Upper lobe of right lung (tissue), 1 donor: ENCODE measurements around the gene VKORC1L1. TPM values are rescaled to one million over a fixed set of nuclear protein-coding genes. Genes with fewer than 3 reads are reported as not detected.
"Not testable (repeated sequence)": the region's sequence is repeated elsewhere in the genome, so short reads cannot be mapped to it uniquely, and the experiment has no call there.

Experiments
- ATAC-seq: fragments of 200-7000 bp; cut with Tn5 transposase; one replicate; pipeline ENCODE4 v1.9.1; 2020; ENCODE audit warnings: mild to moderate bottlenecking, moderate library complexity
- DNase-seq: peaks from one replicate; pipeline ENCODE4 v3.0.0-alpha.2; 2020
- H3K27ac ChIP-seq: fragments of 200-600 bp; one replicate; pipeline ENCODE4 v1.8.0; 2022
- H3K27me3 ChIP-seq: fragments of 200-600 bp; one replicate; pipeline ENCODE4 v1.8.0; 2022; ENCODE audit warnings: mild to moderate bottlenecking
- H3K36me3 ChIP-seq: fragments of 200-600 bp; one replicate; pipeline ENCODE4 v1.8.0; 2022
- H3K4me1 ChIP-seq: fragments of 200-600 bp; one replicate; pipeline ENCODE4 v1.8.0; 2022
- H3K4me3 ChIP-seq: fragments of 200-600 bp; one replicate; pipeline ENCODE4 v1.8.0; 2022; ENCODE audit warnings: mild to moderate bottlenecking
- H3K9me3 ChIP-seq: fragments of 200-600 bp; one replicate; pipeline ENCODE4 v1.8.0; 2022
- intact Hi-C: fragments of 100-400 bp; cut with DNase I; formaldehyde crosslinking; loops from one replicate; pipeline ENCODE4 v1.11.0; 2022
- long read RNA-seq: library from polyadenylated mRNA; unstranded; transcript quantifications from one replicate; pipeline ENCODE4 v2.0.0, GENCODE V29; 2021
- total RNA-seq: library from RNA; stranded (reverse); fragmentation: NEBNext Ultra II Directional; extraction: Animal tissue kit (Norgen Biotek cat#: 25700); gene quantifications from one replicate; pipeline ENCODE4 v1.2.1, GENCODE V29; 2021
- TF ChIP-seq, protein P1 (sequence below): fragments of 200-600 bp; IDR thresholded peaks from one replicate; pipeline ENCODE4 v1.8.0; 2022; ENCODE audit warnings: antibody characterized with exemption
- donor health status: DM: no; HTN: yes; CAD: no; lungs with severe emphysema.

VKORC1L1 gene
- total RNA-seq: 45.2 TPM
- long read RNA-seq, full-length matches to known transcripts: 95 of 117 reads
- long read RNA-seq, partial matches to known transcripts: 1 of 117 reads
- long read RNA-seq, other reads (novel, unspliced or antisense): 21 of 117 reads

DNA sequence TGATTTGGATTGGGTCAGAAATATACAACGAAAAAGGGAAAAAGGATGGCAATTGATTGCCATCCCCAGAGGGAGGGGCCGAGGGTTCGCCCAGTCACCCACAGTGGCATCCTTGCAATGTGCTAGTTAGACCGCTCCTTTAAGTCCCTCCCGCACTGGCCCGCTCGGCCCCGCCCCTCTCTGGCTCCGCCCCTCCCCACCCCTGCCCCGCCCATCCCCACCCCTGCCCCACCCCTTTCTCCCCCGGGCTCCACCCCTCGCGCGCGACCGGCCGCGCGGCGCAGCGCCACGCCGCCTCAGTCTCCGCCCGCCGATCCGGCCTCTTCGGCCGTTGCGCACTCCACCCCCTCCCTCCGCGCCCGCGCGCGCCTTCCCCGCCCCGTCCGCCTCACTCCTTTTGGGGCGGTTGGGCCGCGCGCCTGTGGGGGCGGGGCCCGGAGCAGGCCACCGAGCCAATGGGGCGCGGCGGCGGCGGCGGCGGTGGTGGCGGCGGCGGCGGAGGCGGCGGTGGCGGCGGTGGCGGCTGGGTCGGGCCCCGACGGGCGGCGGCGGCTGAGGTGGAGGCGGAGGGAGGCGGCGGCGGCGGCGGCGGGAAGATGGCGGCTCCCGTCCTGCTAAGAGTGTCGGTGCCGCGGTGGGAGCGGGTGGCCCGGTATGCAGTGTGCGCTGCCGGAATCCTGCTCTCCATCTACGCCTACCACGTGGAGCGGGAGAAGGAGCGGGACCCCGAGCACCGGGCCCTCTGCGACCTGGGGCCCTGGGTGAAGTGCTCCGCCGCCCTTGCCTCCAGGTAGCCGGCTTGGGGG is at the start of gene VKORC1L1:
Gene VKORC1L1 (plus strand): TSS at position 299 of the 806 bp plus-strand sequence. CDS start 298 bp downstream, at position 597.
- Histone ChIP-seq H3K9me3 (no peaks in the 10 kb centered on the region), H3K27ac (peak within 1 kb of the TSS; percentile 84), H3K4me1 (peaks cover 17% of the 10 kb centered on the region), H3K4me3 (peak within 1 kb of the TSS; percentile 67), H3K36me3 (no peaks in the 10 kb centered on the region), H3K27me3 (no peaks in the 10 kb centered on the region)
- ATAC-seq: peak; percentile 97
- intact Hi-C loops: no loop called here
- TF ChIP-seq, protein P1, sequence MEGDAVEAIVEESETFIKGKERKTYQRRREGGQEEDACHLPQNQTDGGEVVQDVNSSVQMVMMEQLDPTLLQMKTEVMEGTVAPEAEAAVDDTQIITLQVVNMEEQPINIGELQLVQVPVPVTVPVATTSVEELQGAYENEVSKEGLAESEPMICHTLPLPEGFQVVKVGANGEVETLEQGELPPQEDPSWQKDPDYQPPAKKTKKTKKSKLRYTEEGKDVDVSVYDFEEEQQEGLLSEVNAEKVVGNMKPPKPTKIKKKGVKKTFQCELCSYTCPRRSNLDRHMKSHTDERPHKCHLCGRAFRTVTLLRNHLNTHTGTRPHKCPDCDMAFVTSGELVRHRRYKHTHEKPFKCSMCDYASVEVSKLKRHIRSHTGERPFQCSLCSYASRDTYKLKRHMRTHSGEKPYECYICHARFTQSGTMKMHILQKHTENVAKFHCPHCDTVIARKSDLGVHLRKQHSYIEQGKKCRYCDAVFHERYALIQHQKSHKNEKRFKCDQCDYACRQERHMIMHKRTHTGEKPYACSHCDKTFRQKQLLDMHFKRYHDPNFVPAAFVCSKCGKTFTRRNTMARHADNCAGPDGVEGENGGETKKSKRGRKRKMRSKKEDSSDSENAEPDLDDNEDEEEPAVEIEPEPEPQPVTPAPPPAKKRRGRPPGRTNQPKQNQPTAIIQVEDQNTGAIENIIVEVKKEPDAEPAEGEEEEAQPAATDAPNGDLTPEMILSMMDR: no peak
- DNase-seq: peak; percentile 99

DNA sequence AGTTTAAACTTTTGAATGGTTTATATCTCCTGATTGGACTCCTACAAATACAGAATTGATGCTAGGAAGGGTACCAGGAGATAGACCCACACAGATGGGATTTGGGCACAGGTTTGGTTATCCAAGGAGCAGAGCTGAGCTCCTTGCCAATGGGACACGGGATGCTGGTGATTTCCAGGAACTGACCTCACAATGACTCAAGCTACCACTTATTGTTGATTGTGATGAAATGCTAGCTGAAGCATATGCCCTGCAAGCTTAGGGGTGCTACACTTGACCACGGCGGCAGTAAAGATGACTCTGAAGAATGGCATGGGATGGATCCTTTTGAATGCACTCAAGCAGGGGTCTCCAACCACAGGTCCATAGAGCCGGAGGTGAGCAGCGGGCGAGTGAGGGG is 45.5 kb upstream of the VKORC1L1 start:
- Histone ChIP-seq H3K36me3 (no peaks in the 10 kb centered on the region), H3K9me3 (no peaks in the 10 kb centered on the region), H3K4me1 (no peaks in the 10 kb centered on the region), H3K27ac (no peak overlapping the region), H3K27me3 (no peaks in the 10 kb centered on the region), H3K4me3 (no peak overlapping the region)
- no peak for ATAC-seq
- TF ChIP-seq, protein P1: no peak
- no peak for DNase-seq
- intact Hi-C loops: no loop called here

DNA sequence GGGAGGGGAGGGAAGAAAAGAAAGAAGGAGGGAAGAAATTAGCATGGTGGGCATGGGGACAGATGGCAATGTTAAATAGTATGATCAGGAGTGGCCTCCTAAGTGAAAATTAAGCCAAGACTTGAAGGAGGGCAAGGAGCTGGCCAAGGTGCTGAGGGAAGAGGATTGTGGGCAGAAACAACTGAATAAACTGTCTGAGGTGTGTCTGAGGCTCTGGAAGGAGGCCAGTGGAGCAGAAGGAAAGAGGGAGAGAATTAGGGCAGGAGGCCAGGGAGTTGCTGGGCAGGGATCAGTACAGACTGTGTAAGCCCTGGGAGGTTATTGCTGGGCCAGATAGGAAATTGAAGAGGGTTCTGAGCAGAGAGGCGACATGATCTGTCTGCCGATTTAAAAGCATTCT is 40.6 kb upstream of the VKORC1L1 start:
- Histone ChIP-seq H3K27ac (no peak overlapping the region), H3K36me3 (no peaks in the 10 kb centered on the region), H3K9me3 (no peaks in the 10 kb centered on the region), H3K4me3 (no peak overlapping the region), H3K4me1 (no peaks in the 10 kb centered on the region), H3K27me3 (no peaks in the 10 kb centered on the region)
- no peak for DNase-seq
- TF ChIP-seq, protein P1: no peak
- ATAC-seq: no peak
- intact Hi-C loops: no loop called here

DNA sequence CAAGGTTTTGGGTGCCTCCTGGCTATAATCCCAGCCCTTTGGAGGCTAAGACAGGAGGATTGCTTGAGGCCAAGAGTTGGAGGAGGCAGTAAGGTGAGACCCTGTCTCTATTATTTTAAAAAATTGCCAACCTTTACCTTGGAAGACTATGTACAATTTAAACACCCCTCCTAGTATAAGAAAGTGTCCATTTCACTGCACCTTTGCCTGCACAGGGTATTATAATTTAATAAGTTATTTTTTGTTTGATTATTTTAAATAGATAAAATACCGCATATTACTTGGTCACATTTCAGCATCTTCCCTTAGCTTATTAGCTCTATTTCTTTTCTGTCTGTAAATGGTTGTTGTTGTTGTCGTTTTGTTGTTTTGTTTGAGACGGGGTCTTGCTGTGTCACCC is 36.2 kb upstream of the VKORC1L1 start:
- ATAC-seq, intact Hi-C loops, H3K4me3 ChIP-seq, DNase-seq, H3K9me3 ChIP-seq, H3K27ac ChIP-seq, H3K36me3 ChIP-seq, H3K27me3 ChIP-seq, H3K4me1 ChIP-seq: not testable (repeated sequence)

DNA sequence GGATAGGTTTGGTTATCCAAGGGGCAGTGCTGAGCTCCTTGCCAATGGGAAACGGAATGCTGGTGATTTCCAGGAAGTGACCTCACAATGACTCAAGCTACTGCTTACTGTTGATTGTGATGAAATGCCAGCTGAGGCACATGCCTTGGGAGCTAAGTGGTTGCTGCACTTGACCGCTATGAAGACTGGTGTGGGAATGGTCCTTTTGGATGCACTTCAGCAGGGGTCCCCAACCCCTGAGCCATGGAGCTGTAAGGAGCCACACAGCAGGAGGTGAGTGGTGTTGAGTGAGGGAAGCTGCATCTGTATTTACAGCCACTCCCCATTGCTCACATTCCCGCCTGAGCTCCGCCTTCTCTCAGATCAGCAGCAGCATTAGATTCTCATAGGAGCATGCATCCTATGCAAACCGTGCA is 35.3 kb upstream of the VKORC1L1 start:
- H3K9me3 ChIP-seq, H3K4me1 ChIP-seq, ATAC-seq, intact Hi-C loops, DNase-seq, H3K27ac ChIP-seq, H3K27me3 ChIP-seq, H3K4me3 ChIP-seq, H3K36me3 ChIP-seq: not testable (repeated sequence)

DNA sequence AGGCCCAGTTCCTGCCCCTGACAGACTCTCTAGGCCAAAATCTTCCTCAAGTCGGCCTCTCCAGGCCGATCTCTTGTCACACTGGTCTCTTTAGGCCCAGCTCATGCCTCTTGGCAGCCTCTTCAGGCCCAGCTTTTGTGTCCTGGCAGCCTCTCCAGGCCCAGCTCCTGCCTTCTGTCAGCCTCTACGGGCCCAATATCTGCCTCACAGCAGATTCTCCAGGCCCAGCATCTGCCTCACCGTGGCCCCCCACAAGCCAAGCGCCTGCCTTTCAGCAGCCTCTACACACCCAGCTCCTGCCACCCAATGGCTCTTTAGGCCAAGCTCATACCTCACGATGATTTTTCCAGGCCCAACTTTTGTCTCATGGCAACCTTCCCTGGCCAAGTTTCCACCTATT is 33.0 kb upstream of the VKORC1L1 start:
- ATAC-seq (no peak), DNase-seq (no peak)
- Histone ChIP-seq H3K4me1 (no peaks in the 10 kb centered on the region), H3K36me3 (no peaks in the 10 kb centered on the region), H3K27ac (no peak overlapping the region), H3K4me3 (no peak overlapping the region), H3K27me3 (no peaks in the 10 kb centered on the region), H3K9me3 (no peaks in the 10 kb centered on the region)
- intact Hi-C loops: no loop called here
- TF ChIP-seq, protein P1: no peak
